Measurements from ENCODE around the gene SLC22A17. TPM values are rescaled to one million over a fixed set of nuclear protein-coding genes. Genes with fewer than 3 reads are reported as not detected.

Gene SLC22A17
- total and polyA plus RNA-seq, 2 of the 13 experiments (the other 11 are each of a cell fraction or from before 2014, with no cell fraction given), result 0.95 to 1.1 TPM

DNA sequence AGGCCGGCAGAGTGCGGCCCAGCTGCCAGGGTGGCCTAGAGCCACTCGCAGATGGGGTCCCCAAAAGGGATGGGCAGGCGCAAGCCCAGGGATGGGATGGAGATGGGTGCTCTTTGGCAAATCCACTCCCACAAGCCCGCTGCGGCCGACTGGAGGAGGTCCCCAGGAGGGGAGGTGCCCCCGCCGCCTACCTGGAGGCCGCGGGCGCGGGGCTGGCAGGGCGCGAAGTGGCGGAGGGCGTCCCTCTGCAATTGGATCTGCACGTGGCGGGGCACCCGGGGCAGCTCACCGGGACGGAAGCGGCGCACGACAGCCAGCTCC is 50.8 kb downstream of the SLC22A17 start (continued):
- TF ChIP-seq, protein P1, sequence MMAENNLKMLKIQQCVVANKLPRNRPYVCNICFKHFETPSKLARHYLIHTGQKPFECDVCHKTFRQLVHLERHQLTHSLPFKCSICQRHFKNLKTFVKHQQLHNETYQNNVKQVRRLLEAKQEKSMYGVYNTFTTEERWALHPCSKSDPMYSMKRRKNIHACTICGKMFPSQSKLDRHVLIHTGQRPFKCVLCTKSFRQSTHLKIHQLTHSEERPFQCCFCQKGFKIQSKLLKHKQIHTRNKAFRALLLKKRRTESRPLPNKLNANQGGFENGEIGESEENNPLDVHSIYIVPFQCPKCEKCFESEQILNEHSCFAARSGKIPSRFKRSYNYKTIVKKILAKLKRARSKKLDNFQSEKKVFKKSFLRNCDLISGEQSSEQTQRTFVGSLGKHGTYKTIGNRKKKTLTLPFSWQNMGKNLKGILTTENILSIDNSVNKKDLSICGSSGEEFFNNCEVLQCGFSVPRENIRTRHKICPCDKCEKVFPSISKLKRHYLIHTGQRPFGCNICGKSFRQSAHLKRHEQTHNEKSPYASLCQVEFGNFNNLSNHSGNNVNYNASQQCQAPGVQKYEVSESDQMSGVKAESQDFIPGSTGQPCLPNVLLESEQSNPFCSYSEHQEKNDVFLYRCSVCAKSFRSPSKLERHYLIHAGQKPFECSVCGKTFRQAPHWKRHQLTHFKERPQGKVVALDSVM (CRISPR knock-in tag; IDR thresholded peaks at IDR 0.05), result no peak
- peak; percentile 45 for TF ChIP-seq HNF4A (CRISPR knock-in tag; IDR thresholded peaks at IDR 0.05)
- TF ChIP-seq MAFK (conservative IDR thresholded peaks at IDR 0.05 in 1 of 2, IDR thresholded peaks at IDR 0.05 in 1 of 2; ENCODE audit: low read length in 2 of 2), result no peak
- TF ChIP-seq ZNF292 (CRISPR knock-in tag; IDR thresholded peaks at IDR 0.05; ENCODE audit: borderline replicate concordance, low read depth), result no peak; the same call in 1 of the 2 replicates
- TF ChIP-seq SCMH1 (CRISPR knock-in tag; IDR thresholded peaks at IDR 0.05; ENCODE audit: borderline replicate concordance), result no peak
- TF ChIP-seq CBX5 (CRISPR knock-in tag; IDR thresholded peaks at IDR 0.05; ENCODE audit: borderline replicate concordance), result peak; percentile 94; the same call in 1 of the 2 replicates
- TF ChIP-seq SSRP1 (CRISPR knock-in tag; IDR thresholded peaks at IDR 0.05), result no peak
- TF ChIP-seq ZNF431 (CRISPR knock-in tag; IDR thresholded peaks at IDR 0.05; ENCODE audit: borderline replicate concordance, low read depth), result no peak
- no peak for TF ChIP-seq RAD51 (IDR thresholded peaks at IDR 0.05; ENCODE audit: borderline replicate concordance)
- TF ChIP-seq, protein P2, sequence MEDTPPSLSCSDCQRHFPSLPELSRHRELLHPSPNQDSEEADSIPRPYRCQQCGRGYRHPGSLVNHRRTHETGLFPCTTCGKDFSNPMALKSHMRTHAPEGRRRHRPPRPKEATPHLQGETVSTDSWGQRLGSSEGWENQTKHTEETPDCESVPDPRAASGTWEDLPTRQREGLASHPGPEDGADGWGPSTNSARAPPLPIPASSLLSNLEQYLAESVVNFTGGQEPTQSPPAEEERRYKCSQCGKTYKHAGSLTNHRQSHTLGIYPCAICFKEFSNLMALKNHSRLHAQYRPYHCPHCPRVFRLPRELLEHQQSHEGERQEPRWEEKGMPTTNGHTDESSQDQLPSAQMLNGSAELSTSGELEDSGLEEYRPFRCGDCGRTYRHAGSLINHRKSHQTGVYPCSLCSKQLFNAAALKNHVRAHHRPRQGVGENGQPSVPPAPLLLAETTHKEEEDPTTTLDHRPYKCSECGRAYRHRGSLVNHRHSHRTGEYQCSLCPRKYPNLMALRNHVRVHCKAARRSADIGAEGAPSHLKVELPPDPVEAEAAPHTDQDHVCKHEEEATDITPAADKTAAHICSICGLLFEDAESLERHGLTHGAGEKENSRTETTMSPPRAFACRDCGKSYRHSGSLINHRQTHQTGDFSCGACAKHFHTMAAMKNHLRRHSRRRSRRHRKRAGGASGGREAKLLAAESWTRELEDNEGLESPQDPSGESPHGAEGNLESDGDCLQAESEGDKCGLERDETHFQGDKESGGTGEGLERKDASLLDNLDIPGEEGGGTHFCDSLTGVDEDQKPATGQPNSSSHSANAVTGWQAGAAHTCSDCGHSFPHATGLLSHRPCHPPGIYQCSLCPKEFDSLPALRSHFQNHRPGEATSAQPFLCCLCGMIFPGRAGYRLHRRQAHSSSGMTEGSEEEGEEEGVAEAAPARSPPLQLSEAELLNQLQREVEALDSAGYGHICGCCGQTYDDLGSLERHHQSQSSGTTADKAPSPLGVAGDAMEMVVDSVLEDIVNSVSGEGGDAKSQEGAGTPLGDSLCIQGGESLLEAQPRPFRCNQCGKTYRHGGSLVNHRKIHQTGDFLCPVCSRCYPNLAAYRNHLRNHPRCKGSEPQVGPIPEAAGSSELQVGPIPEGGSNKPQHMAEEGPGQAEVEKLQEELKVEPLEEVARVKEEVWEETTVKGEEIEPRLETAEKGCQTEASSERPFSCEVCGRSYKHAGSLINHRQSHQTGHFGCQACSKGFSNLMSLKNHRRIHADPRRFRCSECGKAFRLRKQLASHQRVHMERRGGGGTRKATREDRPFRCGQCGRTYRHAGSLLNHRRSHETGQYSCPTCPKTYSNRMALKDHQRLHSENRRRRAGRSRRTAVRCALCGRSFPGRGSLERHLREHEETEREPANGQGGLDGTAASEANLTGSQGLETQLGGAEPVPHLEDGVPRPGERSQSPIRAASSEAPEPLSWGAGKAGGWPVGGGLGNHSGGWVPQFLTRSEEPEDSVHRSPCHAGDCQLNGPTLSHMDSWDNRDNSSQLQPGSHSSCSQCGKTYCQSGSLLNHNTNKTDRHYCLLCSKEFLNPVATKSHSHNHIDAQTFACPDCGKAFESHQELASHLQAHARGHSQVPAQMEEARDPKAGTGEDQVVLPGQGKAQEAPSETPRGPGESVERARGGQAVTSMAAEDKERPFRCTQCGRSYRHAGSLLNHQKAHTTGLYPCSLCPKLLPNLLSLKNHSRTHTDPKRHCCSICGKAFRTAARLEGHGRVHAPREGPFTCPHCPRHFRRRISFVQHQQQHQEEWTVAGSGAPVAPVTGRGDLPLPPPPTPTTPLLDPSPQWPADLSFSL (CRISPR knock-in tag; IDR thresholded peaks at IDR 0.05), result peak; percentile 86; the same call in 1 of the 2 replicates
- TF ChIP-seq, protein P3, sequence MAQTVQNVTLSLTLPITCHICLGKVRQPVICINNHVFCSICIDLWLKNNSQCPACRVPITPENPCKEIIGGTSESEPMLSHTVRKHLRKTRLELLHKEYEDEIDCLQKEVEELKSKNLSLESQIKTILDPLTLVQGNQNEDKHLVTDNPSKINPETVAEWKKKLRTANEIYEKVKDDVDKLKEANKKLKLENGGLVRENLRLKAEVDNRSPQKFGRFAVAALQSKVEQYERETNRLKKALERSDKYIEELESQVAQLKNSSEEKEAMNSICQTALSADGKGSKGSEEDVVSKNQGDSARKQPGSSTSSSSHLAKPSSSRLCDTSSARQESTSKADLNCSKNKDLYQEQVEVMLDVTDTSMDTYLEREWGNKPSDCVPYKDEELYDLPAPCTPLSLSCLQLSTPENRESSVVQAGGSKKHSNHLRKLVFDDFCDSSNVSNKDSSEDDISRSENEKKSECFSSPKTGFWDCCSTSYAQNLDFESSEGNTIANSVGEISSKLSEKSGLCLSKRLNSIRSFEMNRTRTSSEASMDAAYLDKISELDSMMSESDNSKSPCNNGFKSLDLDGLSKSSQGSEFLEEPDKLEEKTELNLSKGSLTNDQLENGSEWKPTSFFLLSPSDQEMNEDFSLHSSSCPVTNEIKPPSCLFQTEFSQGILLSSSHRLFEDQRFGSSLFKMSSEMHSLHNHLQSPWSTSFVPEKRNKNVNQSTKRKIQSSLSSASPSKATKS (CRISPR knock-in tag; IDR thresholded peaks at IDR 0.05), result no peak
- no peak; the same call in none of the 2 replicates for TF ChIP-seq CAMTA2 (CRISPR knock-in tag; IDR thresholded peaks at IDR 0.05; ENCODE audit: borderline replicate concordance)
- TF ChIP-seq RBAK (CRISPR knock-in tag; IDR thresholded peaks at IDR 0.05), result peak; percentile 14; the same call in 1 of the 2 replicates
- TF ChIP-seq, protein P4, sequence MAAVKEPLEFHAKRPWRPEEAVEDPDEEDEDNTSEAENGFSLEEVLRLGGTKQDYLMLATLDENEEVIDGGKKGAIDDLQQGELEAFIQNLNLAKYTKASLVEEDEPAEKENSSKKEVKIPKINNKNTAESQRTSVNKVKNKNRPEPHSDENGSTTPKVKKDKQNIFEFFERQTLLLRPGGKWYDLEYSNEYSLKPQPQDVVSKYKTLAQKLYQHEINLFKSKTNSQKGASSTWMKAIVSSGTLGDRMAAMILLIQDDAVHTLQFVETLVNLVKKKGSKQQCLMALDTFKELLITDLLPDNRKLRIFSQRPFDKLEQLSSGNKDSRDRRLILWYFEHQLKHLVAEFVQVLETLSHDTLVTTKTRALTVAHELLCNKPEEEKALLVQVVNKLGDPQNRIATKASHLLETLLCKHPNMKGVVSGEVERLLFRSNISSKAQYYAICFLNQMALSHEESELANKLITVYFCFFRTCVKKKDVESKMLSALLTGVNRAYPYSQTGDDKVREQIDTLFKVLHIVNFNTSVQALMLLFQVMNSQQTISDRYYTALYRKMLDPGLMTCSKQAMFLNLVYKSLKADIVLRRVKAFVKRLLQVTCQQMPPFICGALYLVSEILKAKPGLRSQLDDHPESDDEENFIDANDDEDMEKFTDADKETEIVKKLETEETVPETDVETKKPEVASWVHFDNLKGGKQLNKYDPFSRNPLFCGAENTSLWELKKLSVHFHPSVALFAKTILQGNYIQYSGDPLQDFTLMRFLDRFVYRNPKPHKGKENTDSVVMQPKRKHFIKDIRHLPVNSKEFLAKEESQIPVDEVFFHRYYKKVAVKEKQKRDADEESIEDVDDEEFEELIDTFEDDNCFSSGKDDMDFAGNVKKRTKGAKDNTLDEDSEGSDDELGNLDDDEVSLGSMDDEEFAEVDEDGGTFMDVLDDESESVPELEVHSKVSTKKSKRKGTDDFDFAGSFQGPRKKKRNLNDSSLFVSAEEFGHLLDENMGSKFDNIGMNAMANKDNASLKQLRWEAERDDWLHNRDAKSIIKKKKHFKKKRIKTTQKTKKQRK (IDR thresholded peaks at IDR 0.05; ENCODE audit: low read length), result no peak
- peak; percentile 94; the same call in 1 of the 2 replicates for TF ChIP-seq REXO4 (CRISPR knock-in tag; IDR thresholded peaks at IDR 0.05; ENCODE audit: borderline replicate concordance)
